Common myeloid progenitor, CD34-positive (primary cell): ENCODE results near the gene CDPF1.

ENCODE experiments used
- CTCF ChIA-PET: fragments of 350-600 bp; sonication (Branson Sonifier 250); formaldehyde crosslinking; loops from one replicate; lab custom pipeline; 2021; ENCODE audit warnings: antibody characterized with exemption; lab: Charles Lee
- POLR2A ChIA-PET: fragments of 350-600 bp; sonication (Branson Sonifier 250); formaldehyde crosslinking; loops from one replicate; lab custom pipeline; 2021; ENCODE audit warnings: antibody characterized with exemption; lab: Charles Lee
- DNase-seq, 3 donors: peaks; one replicate each; pipeline versions ENCODE4 v3.0.0 to v3.0.0-alpha.2; 2013
- H3K27ac ChIP-seq, 2 experiments: 1 replicate in 1 of 2; 2 replicates in 1 of 2; pipeline ENCODE4 v1.7.0; 2013; ENCODE audit warnings: inconsistent platforms in 2 of 2, low read length in 2 of 2, mild to moderate bottlenecking in 2 of 2, low read depth in 1 of 2, moderate library complexity in 1 of 2; ENCODE audit not compliant: severe bottlenecking in 2 of 2, insufficient read depth in 1 of 2, poor library complexity in 1 of 2
- H3K27me3 ChIP-seq, 5 experiments: replicated peaks in 2 of 5; 1 replicate in 3 of 5; 2 replicates in 2 of 5; pipeline versions ENCODE4 v1.6.1 to v1.7.0; 2013; ENCODE audit warnings: low read length in 4 of 5, mild to moderate bottlenecking in 2 of 5, moderate library complexity in 2 of 5, inconsistent platforms in 1 of 5; ENCODE audit not compliant: insufficient read depth in 5 of 5, control insufficient read depth in 4 of 5
- H3K36me3 ChIP-seq, 4 experiments: 1 replicate in 2 of 4; 2 replicates in 2 of 4; pipeline versions ENCODE4 v1.6.1 to v1.7.0; 2013; ENCODE audit warnings: low read length in 3 of 4, control low read depth in 1 of 4, mild to moderate bottlenecking in 1 of 4; ENCODE audit not compliant: control insufficient read depth in 4 of 4, insufficient read depth in 4 of 4
- H3K4me1 ChIP-seq, 4 experiments: 1 replicate in 3 of 4; 2 replicates in 1 of 4; pipeline versions ENCODE4 v1.6.1 to v1.7.1; 2013; ENCODE audit warnings: low read length in 3 of 4, mild to moderate bottlenecking in 3 of 4, control low read depth in 1 of 4, inconsistent platforms in 1 of 4, moderate library complexity in 1 of 4; ENCODE audit not compliant: control insufficient read depth in 4 of 4, insufficient read depth in 4 of 4; ENCODE audit errors: control extremely low read depth in 1 of 4
- H3K4me3 ChIP-seq, 7 experiments: 1 replicate in 4 of 7; 2 replicates in 3 of 7; pipeline versions ENCODE4 v1.5.1 to v1.7.0; 2013; ENCODE audit warnings: mild to moderate bottlenecking in 7 of 7, low read length in 6 of 7, moderate library complexity in 6 of 7, inconsistent platforms in 2 of 7, low read depth in 2 of 7, control low read depth in 1 of 7; ENCODE audit not compliant: insufficient read depth in 4 of 7, control insufficient read depth in 1 of 7; ENCODE audit errors: extremely low read depth in 1 of 7
- H3K9me3 ChIP-seq, 5 experiments: 1 replicate in 4 of 5; 2 replicates in 1 of 5; pipeline versions ENCODE4 v1.6.1 to v1.7.1; 2013; ENCODE audit warnings: low read length in 4 of 5, mild to moderate bottlenecking in 2 of 5, inconsistent platforms in 1 of 5, low read depth in 1 of 5, moderate library complexity in 1 of 5; ENCODE audit not compliant: control insufficient read depth in 4 of 5, insufficient read depth in 2 of 5; ENCODE audit errors: control extremely low read depth in 1 of 5
- WGBS: methylation state at CpG from one replicate; pipeline ENCODE4 v1.1.5; 2013; ENCODE audit not compliant: insufficient coverage; 5-methylcytosine and 5-hydroxymethylcytosine counted together

The CDPF1 gene

GRCh38 chr22:46195487-46196165 lies 54.5 kb downstream of the CDPF1 start:
- H3K4me3 ChIP-seq, result no peak overlapping the region
- 92% methylated on average over 18 of the region's 18 CpGs for WGBS
- POLR2A ChIA-PET, result no interaction called here

More at GRCh38 chr22:46195487-46196165, 54.5 kb downstream of the CDPF1 start:
- Histone ChIP-seq H3K27me3 (no peaks in the 10 kb centered on the region), H3K9me3 (no peaks in the 10 kb centered on the region), H3K4me1 (peaks cover 0 to 6% (median 4%) of the 10 kb centered on the region in 4 experiments), H3K27ac (no peak overlapping the region), H3K36me3 (peaks cover 0 to 16% (median 6%) of the 10 kb centered on the region in 4 experiments)
- CTCF ChIA-PET, result no interaction called here
- no peak for DNase-seq
